Measurements from ENCODE around the gene FN3KRP. TPM values are rescaled to one million over a fixed set of nuclear protein-coding genes. Genes with fewer than 3 reads are reported as not detected.

The FN3KRP gene, protein sequence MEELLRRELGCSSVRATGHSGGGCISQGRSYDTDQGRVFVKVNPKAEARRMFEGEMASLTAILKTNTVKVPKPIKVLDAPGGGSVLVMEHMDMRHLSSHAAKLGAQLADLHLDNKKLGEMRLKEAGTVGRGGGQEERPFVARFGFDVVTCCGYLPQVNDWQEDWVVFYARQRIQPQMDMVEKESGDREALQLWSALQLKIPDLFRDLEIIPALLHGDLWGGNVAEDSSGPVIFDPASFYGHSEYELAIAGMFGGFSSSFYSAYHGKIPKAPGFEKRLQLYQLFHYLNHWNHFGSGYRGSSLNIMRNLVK
- total RNA-seq: 25.7 TPM

DNA sequence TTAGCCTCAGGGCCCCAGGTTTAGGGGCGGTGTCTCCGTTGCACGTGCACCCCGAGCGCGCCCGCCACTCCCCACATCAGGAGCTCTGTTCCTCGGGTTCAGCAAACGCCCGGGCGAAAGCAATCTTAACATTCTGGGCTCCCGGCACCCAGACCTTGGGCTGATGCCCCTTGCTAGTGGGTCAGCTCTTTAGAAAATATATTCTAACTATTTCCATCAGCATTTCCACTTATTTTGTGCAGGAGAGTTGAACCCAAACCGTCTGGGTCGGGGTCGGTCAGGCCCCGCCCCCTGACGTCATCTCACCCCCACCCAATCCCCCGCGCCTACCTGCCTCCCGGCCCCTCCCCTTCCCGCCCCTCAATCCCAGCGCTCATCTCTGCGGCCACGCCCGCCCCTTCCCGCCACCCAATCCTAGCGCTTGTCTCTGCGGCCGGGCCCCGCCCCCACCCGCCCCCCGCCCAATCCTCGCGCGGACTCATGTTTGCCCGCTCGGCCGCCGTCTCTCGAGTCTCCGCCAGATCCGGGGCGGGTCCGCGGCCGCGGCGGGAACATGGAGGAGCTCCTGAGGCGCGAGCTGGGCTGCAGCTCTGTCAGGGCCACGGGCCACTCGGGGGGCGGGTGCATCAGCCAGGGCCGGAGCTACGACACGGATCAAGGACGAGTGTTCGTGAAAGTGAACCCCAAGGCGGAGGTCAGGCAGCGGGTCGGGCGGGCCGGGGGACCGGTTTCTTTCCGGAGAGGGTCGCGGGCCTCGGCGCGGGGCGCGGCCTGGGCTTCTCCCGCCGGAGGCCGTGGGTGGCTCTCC, at the start of gene FN3KRP:
Gene FN3KRP (plus strand): TSS at position 504 of the 808 bp plus-strand sequence. CDS start 50 bp downstream, at position 554.

DNA sequence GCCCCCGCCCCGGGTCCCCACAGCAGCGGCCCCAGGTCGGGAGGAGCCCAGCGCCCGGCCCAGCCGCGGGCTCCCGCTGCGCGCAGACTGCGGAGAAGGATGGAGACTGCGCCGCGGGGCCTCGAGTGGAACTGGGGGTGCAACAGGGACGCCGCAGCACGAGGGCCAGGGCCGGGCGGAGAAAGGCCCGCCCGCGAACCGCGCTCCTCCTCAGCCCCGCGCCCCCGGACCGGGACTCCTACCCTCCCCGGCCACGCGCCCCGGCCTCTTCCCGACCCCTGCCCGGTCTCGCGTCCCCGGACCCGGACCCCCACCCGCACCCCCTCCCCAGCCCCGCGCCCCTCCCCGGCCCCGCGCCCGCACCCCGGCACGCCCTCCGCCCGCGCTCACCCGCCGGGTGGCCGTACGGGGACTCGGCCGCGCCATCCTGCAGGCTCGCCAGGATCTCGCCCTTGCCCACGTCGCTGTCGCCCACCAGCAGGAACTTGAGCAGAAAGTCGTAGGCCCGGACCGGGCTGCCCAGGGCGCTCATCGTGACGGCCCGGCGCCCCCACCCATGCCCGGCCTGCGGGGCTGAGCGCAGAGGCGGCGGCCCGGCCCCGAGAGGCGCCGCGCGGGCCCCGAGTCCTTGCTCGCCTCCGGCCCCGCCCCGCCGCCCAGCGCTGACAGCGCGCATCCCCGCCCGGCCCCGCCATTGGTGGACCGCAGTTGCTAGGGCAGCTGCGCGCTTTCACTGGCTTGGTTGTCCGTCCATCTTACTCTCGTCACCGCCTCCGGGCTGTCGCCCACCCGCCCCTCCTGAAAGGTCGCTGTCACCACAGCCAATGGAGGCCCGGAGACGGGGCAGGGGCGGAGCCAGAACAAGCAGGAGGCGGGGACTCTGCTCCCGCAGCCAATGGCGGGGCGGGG, 18.2 kb upstream of the FN3KRP start, which contains the start of gene RAB40B:
Gene RAB40B (minus strand): TSS at position 634 of the 909 bp plus-strand sequence. CDS start 102 bp downstream, at position 532.

DNA sequence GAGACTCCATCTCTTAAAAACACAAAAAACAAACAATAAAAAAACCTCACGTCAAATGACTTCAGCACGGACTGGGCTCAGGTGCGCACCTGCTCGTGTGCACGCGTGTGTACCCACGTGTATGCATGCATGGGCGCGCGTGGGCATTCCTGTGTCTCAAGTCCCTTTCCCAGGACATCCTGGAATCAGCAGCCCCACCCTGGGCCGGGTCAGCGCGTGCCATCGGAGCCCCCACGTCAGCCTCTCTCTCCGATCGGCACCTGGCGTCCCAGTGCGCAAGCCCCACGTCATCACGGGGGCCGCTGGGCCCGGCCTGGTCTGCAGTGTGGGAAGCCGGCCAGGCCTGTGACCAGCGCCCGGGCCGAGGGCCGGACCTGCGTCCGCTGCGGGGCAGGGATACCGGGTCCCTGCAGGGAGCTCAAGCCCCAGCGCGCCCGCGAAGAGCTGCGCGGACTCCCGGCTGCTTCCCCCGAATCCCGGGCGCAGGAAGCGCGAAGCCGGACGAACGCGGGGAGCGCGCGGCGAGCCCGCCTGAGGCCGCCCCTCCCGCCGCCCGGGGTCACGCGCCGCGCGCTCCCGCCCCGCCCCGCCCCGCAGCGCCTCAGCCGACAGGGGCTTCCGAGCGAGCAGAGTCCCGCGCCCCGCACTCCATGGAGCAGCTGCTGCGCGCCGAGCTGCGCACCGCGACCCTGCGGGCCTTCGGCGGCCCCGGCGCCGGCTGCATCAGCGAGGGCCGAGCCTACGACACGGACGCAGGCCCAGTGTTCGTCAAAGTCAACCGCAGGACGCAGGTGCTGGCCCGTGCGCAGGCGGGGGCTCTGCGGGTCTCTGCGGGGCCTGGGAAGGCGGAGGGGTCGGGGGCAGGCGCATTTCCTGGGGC, 18.7 kb downstream of the FN3KRP start, which contains the start of gene FN3K:
Gene FN3K (plus strand): TSS at position 629 of the 880 bp plus-strand sequence. CDS start 22 bp downstream, at position 651.

DNA sequence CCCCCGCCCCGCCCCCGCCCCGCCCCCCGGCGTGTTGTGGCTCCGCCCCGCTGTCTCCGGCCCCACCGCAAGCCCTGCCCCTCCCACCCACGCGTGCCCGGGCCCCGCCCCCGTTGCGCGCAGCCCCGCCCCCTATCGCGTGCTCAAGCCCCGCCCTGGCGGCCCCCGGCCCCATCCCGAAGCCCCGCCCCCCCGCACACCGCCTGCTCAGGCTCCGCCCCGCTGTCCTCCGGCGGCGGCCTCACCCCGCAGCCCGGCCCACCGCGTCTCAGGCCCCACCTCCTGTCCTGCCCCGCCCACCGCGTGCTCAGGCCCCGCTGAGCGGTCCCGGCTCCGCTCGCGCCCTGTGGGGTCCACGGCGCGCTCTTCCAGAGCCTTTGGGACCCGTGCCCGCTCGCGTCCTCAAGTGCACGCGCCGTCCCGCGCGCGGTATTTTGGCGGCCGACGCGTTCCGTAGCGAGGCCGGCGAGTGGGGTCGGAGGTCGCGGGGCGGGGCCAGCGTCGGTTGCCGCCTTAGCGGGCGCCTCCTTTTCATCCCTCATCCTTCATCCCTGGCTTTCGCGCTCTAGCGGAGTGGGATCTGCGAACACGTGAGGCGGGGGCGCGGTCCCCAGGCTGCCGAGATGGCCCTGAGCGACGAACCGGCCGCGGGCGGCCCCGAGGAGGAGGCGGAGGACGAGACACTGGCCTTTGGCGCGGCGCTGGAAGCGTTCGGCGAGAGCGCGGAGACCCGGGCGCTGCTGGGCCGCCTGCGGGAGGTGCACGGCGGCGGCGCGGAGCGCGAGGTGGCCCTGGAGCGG, 35.3 kb downstream of the FN3KRP start, which contains the start of gene TBCD:
Gene TBCD (plus strand): TSS at position 495 of the 800 bp plus-strand sequence. CDS start 129 bp downstream, at position 624.

Small RNA genes lying within 50 kb of the gene (small RNA-seq; reads per million reads assigned to genes)
- gene MIR4525 (ENCODE audit: low replicate concordance): 0.09 reads per million

Other genes with a start within 250 kb of the FN3KRP start
- 38.5 TPM for gene FOXK2, start 197.0 kb upstream of the FN3KRP start, total RNA-seq
- 89.1 TPM for gene WDR45B, start 68.3 kb upstream of the FN3KRP start, total RNA-seq
- 21.8 TPM for gene RAB40B, start 18.0 kb upstream of the FN3KRP start, total RNA-seq
- gene FN3K, start 18.9 kb downstream of the FN3KRP start, total RNA-seq: 32.0 TPM
- gene TBCD, start 35.4 kb downstream of the FN3KRP start, total RNA-seq: 69.2 TPM
- gene ZNF750, start 123.3 kb downstream of the FN3KRP start, total RNA-seq: 1.5 TPM

All from metanephros (tissue), 2 donors.